Measurements from ENCODE around the gene MLC1.
A peak's percentile ranks its signal among the peaks of the same experiment; 100 is the strongest.
"Not testable (repeated sequence)": the region's sequence is repeated elsewhere in the genome, so short reads cannot be mapped to it uniquely, and the experiment has no call there.

The MLC1 gene

DNA sequence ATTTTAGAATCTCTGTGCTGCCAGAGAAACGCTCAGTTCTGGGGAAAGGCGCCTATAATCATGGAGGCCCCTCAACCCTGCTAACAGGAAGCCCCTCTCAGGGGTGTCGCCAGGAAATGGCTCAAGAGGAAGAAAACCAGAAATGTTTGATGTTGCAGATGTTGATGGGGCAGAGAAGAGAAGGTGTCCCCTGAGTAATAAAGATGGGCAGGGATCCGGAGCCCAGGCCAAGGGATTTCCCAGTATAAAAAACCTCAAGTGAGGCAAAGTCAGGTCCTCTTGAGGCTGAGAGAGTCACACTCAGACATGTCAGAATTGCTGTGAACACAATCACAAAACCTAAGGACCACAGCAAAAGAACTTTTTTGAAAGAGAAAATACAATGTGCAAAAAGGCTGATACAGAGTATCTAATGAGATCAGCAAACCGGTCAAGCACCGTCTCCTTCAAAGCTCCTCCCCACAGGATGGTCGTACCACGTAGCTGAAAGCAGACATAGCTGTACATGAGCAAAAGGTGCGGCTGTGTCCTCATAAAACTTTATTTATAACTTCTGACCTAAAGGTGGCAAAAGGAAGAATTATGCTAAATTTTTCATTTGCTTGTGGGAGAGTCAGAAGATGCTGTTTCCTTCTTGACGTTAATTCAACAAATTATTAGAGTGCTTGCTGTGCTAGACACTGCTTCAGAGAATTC is 16.8 kb upstream of the MLC1 start:
- DNase-seq = no peak

DNA sequence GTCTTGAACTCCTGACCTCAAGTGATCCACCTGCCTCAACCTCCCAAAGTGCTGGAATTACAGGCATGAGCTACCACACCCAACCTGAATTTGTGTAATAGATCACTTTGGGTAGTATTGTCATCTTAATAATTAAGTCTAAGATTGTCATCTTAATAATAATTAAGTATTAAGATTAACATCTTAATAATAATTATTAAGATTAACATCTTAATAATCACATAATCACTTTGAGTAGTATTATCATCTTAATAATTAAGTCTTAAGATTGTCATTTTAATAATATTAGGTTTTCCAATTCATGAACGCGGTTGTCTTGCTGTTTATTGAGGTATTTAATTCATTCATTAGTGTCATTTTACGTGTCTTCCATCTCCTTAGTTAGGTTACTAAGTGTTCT is 12.8 kb upstream of the MLC1 start:
- DNase-seq = no peak

DNA sequence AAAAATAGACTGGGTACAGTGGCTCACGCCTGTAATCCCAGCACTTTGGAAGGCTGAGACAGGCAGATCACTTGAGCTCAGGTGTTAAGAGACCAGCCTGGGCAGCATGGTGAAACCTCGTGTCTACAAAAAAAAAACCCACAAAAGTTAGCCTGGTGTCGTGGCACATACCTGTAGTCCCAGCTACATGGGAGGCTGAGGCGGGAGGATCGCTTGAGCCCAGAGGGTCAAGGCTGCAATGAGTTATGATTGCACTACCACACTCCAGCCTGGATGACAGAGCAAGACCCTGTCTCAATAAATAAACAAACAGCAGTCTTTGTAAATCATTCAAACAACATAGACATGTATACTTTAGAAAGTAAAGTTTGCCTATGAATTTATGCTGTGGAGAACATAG is 7.1 kb upstream of the MLC1 start:
- no peak for DNase-seq

DNA sequence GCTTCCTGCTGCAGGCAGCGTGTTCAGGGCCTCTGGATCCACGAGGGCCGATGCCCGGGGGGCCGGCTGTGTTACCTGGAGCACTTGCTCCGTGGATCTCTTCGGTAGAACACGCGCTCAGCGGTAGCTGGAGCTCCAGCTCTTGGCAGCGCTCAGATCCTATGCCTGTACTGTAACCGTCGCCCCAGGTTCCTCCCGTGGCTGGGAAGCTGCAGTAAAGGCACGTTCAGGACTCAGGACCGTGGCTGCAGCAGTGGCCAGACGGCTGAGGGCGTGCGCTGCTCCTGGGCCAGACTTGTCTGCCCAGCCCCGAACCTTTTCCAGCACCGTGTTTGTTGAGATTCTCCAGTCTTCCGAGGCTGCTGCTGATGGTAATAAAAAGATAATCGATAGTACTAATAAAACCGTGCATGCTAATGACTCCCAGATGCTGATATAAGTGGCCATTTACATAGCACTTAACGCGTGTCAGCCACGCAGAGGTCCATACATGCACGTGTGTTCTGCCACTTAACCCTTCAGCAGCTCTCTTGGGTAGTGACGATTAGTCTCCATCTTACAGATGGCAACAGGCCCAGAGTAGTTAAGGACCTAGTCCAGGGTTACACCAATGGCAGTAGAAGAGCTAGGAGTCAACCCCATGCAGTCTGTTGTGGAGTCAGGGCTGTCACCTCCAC is 6.0 kb upstream of the MLC1 start:
- no peak for DNase-seq

DNA sequence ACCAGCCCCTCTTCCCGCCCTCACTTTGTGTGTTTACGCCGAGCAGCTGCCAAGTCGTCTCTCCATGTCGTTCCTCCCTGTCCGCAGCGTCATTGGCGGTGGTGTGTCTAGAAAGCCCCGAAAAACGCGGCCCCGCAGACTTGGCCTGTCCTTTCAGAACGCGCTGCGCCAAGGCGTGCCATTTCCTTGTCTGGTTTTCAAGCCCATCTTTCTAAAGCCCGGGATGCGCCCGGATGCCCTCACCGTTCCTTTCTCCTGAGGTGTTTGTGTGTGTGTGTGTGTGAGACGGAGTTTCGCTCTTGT is 5.1 kb upstream of the MLC1 start:
- DNase-seq = no peak

DNA sequence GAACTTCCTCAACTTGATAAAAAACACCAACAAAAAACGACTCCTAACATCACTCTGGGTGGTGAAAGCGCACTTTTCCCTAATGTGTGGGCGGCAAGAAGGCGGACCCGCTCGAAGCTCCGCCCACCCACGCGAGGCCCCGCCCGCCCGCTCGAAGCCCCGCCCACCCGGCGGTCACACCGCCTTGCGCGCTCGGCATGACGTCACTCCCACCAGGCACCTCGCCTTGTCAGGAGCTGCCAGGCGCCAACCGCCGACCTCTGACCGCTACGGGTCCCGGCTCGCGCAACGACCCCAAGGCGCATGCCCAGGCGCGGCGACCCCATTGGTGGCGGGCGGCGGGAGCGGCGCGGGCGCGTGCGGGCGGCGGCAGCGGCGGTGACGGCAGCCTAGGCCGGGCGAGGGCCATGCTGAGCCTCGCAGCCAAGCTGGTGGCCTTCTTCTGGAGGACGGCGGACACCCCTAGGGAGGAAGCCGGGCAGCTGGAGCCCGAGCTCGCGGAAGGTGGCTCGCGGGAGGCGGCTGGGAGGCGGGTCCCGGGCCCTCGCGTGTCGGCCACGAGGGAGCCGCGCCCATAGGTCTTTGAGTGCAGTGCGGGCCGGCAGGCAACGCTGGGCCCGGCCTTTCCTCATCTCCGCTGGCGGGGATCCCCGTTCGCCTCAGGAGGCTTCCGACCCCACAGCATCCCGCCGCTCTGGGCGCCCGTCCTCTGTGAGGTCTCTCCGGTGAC is 4.6 kb upstream of the MLC1 start, which contains the start of gene MOV10L1:
Gene MOV10L1 (plus strand): TSS at position 325 of the 730 bp plus-strand sequence. CDS start 83 bp downstream, at position 408.
- no peak for DNase-seq

DNA sequence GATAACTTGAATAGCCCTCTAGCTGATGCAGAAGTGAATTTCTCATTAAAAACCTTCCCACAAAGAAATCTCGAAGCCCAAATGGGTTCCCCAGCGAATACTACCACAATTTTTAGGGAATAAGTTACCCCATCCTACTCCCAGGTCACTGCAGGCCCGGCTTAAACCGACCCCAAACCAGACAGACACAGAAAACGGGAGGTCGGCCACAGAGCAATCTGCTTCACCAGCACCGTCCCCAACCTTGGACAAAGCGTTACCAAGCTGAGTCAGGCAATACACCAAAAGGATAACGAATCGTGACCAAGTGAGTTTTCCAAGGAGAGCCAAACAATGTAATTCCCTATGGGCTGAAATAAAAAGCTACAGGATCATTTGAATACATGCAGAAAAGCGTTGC is 4.0 kb upstream of the MLC1 start:
- no peak for DNase-seq

DNA sequence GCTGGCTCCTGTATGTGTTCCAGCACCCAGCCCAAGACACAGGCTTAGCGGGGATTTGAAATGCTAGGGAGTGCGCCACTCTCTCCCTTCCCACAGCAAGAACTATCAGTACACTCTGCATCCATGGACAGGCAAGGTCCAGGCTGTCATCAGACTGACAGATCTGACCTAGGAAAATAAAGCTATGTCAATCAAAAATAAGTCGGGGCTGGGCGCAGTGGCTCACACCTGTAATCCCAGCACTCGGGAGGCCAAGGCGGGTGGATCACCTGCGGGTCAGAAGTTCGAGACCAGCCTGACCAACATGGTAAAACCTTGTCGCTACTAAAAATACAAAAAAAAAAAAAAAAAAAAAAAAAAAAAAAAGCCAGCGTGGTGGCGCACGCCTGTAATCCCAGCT is 2.9 kb upstream of the MLC1 start:
- no peak for DNase-seq

DNA sequence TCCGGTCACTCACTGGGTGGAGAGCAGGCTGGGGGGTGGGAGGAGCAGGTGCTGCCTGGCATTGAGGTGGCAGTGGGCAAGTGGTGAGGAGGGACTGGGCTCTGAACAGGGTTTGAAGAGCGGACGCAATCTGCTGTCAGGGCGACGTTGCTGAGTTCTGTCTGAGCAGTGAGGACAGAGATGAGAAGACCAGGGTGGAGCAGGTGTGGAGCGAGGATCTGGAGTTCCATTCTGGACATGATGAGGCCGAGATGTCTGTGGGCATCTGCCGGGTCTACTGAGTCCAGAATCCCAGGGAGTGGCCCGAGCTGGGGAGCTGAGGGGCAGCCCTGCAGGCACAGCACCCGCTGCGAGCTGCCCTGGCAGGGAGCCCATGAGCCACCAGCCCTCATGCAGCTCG is 2.4 kb upstream of the MLC1 start:
- DNase-seq = no peak

DNA sequence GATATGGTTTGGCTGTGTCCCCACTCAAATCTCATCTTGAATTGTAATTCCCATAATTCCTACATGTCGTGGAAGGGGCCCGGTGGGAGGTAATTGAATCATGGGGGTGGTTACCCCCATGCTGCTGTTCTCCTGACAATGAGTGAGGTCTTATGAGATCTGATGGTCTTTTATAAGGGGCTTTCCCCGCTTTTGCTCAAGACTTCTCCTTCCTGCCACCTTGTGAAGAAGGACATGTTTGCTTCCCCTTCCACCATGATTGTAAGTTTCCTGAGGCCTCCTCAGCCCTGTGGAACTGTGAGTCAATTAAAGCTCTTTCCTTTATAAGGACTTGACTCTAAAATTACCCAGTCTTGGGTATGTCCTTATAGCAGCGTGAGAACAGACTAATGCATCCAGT is 1.7 kb upstream of the MLC1 start:
- not testable (repeated sequence) for DNase-seq

DNA sequence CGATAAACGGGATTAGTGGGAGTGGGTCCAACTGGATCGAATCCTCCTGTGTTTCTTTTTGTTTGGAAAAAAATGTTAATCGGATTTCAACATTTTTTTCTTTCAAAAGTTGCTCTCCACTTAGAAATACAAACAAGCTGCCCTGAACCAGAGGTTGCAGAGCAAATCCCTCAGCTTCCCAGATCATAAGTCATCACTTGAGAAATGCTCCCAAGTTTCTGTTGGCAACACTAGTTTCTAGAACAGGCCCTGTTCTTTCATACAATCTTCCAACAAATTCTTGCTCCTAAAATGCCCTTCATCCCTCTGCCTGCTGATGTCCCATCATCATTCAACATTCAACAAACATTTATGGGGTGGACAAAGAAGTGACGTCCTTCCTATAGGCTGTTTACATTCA is 1.3 kb upstream of the MLC1 start:
- DNase-seq = peak; percentile 14

DNA sequence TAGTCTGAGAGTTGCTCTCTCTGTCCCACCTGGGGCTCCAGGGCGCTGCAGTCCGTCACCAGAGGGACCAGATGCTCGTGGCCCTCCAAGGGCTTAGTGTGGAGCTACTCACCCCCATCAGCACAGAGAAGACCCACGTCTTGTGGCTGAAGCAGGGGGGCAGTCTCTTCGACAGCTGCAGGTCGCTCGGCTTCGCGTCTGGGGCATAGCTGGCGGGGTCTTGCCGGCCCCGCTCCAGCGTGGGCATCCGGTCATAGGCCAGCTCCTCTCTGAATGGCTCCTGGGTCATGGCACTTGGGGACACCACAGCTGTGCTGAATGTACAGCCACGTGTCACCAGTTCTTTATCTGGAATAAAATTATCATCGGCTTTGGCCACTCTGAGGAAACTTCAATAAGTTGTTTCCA is 608 bp downstream of the MLC1 start:
- DNase-seq = no peak

DNA sequence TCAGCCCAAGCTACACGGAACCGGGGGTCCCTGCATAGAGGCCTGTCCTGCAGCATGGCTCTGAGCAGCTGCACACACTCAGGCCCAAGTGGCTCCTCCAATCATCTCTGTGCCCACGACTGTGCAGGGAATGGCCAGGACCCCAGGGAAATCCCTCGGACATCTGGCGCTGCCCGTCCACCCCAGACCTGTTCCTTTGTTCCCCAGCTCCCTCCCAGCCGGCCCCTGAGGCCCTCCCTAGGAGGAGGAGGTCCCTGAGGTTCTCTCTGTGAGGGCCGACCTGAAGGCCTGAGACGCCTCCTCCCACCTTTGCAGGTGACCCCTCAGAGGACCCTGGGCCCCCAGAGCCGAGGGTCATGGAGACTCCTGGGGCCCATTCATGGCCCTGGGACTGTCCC is 1.1 kb downstream of the MLC1 start:
- DNase-seq = no peak

DNA sequence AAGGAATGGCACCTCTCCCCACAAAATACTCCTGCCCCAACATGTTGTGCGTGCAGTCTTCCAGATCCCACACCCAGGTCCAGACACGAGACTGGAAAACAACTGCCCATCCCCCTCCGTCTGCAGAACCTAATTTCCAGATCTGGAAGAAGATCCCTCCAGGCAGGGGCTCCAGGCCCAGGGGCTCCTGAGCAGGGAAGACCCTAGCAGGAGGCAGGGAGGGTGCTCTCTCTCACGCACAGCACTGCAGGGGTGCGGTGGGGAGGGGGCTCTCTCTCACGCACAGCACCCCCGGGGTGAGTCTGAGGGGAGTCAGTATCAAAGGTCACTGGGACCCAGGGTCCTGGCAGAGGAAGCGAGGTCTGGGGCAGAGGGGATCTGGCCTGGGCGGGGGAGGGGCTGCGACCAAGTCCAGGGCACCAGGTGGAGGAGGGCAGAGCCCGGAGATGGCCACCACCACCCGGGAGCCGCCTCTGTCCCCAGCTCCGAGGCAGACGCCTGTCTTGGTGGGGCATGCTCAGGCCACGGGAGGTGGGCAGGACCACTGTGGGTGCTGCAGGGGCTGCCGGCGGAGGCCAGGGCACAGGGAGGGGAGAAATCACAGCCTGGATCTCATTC is 1.7 kb downstream of the MLC1 start:
- no peak for DNase-seq

DNA sequence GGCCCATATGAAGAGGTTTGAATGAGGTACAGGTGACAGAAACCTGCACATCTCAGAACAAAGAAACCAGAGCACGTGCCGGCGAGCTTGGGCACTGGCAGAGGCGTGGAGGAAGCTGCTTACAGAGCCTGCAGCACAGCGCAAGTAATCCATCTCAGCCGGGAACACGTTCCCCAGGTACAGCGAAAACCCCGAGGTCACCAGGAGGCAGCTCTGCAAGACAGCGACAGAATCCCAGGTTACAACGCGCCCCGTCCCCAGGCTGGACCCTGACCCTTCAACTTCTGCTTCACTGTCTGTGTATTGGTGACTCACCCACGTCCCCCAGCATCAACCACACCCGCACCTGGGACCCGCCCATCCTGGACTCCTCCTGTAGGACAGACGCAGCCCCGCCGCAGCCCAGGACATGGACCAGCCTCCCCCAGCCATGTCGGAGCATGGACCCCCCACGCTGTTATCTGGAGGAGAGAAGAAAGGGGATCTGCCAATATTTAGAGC is 2.2 kb downstream of the MLC1 start:
- no peak for DNase-seq

DNA sequence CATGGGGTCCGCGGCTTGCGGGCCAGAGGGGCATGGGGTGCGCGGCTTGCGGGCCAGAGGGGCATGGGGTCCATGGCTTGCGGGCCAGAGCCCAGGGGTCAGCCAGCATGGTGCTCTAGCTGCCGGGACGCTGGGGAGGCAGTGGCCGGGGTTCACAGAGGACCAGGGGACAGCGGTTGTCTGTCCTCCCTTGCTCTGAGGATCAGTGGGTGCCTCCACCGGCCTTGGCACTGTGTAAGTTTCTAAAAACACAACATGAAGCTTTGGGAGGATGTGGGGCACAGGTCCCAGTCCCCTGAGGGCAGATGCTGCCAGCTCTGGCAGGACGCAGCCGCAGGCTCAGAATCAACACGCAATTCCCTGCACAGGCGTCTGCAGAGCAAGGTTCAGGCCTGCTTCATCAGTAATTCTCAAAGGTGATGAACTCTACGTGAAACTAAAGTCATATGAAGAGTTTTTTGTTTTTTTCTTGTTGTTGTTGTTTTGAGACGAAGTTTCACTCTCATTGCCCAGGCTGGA is 3.0 kb downstream of the MLC1 start:
- DNase-seq = no peak

DNA sequence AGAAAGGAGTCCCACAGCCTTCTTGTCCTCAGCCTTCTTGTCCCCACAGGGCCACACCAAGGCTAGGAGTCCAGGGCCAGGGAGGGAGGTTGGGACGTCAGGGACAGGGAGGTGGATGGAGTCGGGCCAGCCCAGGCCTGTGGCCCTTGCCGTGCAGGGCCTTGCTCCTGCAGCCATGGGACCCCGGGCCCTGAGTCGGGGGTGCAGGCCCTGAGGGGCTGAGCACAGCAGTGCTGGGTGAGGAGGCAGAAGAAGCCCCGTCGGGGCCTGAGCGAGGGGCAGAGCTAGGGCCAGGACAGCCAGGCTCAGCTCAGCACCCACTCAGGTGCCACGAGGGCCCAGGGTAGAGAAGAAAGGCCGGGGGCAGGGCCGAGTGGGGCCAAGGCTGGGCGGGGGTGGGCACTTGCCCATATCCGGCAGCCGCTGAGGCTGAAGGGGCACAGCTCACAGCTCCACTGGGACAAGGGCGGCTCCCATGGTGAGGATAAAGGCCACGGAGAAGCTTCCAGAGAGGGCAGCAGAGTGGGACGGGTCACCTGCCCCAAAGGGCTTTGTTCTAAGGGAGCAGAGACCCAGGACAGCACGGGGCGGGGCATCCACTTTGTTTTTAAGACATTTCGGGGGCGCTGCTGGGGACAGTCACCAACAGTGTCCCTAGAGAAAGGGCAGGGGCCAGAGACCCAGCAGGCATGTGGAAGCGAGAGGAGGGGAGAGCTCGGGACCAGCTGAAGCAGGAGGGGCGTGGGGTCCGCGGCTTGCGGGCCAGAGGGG is 3.6 kb downstream of the MLC1 start:
- no peak for DNase-seq

DNA sequence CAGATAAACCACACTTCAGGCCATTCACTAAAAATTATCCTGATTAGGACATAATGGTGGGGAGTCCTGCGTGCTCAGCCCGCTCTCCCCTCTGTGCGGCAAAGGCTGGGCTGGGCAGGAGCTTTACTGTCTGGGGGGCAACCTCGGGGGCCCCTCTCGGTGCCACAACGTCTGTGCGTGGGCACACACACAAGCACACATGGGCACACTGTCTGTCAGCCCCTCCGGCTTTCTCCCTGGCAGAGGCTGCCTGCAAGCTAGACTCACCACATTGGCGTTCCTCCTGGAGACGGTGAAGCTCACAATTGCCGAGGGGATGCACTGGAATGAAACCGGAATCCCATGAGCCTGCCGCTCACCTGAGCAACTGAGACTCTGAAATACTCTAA is 5.2 kb downstream of the MLC1 start:
- no peak for DNase-seq

DNA sequence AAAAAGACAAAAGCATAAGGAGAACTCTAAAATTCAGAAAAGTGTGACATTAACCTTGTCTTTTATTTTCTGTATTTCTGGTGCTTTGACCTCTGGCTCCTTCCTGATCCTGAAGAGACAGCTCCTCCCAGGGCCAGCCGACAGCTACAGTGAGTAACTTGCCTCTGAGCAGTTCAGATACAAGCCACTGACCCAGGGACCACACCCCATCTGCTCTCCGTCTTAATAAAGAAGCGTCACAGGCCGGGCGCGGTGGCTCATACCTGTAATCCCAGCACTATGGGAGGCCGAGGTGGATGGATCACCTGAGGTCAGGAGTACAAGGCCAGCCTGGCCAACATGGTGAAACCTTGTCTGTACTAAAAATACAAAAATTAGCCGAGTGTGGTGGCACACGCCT is 6.5 kb downstream of the MLC1 start:
- DNase-seq = no peak

DNA sequence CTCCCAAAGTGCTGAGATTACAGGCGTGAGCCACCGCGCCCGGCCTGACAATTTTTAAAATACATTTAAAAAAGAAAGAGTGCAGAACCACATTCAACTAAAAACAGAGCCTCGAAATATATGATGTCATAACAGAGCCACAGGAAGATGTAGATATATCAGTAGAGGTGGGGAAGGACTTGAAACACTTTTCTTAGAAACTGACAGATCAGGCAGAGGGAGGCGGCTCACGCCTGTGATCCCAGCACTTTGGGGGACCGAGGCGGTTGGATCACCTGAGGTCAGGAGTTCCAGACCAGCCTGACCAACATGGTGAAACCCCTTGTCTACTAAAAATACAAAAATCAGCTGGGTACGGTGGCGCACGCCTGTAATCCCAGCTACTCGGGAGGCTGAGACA is 7.0 kb downstream of the MLC1 start:
- no peak for DNase-seq

DNA sequence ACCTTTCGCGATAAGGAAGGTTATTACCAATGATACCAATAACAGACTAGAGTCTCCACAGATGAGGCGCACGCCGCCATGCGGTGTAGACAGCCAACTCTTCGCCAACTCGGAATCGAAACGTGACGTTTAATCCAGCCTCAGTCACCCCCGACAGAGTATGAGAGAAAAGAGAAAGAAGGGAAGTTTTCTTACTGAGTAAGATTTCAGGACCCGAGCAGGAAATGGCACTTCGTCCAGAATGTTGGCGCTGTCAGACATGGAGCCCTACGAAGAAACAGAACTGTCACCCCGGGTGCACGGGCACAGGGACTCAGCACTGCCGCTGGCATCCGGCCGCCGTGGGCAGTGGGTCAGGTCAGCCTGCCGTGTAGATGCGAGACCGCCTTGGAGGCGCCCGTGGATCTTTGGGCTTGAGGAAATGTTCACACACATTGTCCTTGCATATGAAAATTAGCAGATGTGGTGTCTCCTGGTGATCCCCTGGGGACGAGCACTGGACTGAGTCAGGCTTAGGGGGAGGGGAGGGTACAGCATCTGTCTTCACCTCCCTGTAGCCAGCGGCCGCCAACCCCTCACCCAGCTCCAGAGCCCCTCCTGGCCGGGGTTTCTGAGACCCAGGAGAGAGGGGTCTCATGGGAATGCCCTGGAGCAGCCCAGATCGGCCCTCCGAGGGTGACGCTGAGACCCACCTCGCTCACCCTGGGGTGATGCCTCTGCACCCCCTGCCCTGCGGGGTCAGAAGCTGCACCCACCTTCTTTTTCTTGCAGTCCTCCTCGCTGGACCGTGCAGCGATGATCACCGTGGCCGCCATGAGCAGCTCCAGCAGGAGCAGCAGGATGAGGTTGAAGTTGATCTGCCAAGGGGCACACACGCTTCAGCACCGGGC is 8.3 kb downstream of the MLC1 start:
- no peak for DNase-seq
